HG03159 (cell line): ENCODE measurements around the gene LZIC.

Experiments used
- ATAC-seq: cut with Tn5 transposase; IDR thresholded peaks from one replicate; pipeline ENCODE4 v1.9.1; 2021; ENCODE audit warnings: mild to moderate bottlenecking, moderate library complexity; ENCODE audit not compliant: unreplicated experiment

LZIC gene

DNA sequence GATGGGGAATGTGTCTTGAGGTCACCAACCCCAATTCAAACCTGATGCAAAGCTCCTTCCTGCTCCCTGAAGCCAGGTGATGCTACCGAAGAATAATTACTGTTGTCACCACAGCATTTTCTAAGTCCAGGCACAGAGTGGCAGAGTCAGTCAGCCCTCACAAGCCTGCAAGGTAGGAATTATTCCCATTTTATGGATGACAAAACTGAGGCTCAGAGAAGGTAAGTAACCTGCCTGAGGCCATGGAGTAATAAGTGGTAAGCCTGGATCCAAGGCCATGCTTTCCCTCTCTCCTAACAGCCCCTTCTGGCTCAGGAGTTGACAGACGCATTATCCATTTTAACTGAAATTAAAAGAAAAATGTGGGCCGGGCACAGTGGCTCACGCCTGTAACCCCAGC is 56.1 kb downstream of the LZIC start:
- no peak for ATAC-seq

DNA sequence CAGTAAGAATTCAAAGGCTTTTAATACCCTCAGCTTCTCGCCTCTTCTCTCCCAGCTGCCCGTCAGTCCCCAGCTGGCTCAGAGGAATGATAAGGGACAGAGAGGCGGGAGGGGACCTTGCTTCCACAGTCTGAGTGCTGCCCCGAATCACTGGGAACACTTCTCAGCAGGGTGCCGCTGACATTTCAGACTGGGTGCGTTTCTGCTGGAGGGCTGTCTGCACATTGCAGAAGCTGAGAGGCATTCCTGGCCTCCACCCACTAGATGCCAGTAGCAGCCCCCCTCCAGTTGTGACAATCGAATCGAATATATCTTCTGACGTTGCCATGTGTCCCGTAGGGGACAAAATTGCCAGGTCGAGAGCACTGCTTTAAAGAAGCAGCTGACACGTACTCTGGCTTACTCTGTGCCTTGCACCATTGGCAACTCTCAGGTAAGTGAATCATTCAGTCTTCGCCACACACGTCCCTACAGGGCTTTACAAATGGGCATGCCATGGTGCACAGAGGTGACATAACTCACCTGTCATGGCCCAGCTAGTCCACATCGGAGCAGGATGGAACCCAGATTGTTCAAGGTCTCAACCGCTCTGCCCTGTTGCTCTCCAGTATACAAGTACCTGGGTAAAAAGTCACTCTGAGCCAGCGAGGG is 57.0 kb downstream of the LZIC start:
- ATAC-seq, result no peak

DNA sequence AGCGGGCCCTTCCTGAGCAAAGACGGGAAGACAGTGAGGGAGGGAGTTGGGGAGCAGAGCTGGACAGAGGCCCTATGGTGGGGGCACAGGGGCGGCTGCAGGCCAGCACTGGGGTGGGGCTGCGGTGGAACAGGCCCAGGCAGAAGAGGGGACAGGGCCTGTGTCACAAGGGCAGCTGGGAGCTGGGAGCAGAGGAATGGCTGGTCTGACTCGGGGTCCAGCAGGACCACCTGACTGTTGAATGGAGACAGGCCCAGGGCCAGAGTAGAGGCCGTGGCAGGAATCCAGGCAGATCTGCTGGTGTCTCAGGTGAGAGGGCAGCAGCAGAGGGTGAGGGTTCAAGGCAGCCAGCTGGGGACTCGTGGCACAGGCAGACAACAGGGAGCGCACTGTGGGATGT is 58.4 kb downstream of the LZIC start:
- ATAC-seq, result no peak

DNA sequence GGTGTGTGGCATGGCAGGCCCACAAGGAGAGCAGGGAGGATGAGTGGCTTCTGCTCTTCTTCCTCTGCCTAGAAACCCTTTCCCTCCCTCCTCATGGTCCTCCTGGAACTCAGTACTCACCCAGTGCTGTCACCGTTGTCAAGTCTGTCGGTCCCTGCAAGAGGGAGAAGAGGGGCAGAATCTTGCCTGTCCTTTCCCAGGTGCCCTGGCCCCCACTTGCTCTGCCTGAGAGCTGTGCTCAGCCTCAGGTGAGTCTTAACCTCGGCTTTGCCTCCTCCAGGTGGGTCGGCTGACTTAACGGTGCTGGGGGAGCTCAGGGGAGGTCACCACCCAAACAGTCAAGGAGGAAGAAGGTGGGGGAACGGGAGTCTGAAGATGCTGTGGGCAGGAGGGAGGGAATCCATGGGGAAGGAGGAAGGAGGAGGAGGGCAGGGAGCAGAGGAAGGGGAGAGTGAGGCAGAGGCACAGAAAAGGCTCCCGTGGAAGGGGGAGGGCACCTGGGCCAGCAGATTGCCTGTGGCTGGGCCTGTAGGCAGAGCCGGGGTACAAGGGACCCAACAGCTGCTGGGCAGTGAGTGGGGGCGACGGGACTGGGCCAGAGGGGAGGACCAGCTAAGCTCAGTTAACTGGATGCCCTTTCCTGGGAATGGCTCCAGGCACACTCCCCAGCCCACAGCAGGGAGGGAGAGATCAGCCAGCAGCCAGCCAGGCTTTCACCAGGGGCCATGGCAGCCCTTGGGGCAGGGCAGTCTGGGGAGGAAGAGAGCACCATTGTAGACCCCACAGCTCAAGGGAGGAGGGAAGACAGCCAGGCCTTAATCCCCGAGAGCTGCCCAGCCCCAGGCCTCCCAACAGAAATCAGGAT is 59.4 kb downstream of the LZIC start:
- no peak for ATAC-seq

DNA sequence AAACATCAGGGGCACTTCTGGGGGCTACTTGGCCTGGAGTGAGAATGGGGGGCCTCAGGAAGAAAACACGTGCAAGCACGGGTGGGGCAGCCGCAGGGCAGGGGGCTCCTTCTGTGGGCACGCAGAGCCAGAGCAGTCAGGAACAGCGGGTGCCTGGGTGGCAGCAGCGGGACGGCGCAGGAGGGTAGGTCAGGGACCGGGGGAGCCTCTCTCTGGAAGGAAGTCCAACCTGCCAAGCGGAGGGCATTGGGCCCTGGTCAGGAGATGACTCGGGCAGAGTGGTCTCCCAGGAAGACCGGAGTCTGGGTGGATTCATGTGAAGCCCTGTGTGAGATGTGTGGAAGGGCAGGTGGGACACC is 60.3 kb downstream of the LZIC start:
- no peak for ATAC-seq

DNA sequence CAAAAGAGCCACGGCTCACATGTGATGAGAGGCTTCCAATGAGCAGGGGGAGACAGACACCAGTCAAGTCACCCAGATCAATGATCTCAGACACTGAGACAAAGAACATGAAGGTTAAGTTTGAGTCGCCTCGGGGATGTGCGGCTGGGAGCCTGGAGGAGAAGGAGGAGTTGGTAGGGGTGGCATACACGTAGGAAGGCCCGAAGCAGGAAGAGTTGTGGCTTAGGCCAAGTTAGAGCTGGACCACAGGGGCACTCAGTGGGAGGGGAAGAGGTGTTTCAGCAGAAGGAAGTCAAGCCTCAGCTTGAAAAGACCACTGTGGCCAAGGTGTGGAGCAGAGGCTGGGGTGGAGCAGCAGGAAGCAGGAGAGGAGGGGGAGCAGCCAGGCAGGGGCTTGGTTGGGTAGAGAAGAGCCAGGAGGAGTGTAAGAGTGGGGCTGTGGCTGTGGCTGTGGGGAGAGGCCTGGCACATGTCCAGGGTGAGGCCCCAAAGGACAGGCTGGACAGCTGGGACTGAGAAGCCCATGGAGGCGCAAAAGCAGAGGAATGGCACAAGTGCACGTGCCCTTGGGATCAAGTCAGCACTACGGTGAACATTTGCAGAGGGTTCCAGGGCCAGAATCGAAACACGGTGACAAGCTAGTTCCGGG is 60.8 kb downstream of the LZIC start:
- ATAC-seq, result no peak

DNA sequence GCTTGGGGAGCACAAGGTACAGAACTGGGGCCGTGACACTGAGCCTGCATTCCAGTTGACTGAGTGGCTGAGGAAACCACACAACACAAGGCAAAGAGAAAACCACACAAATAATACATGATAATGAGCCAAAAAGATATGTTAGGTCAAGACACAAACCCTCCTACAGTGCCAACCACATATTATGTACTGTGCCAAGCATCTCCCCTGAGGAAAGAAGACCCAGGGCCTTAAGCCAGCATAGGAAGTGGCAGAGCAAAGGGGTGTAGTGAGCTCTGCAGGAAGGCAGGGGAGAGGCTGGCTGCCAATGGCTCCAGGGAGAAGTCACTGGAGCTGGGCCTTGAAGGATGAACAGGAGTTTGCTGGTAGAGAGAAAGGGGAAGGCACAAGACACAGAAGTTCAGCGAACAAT is 61.3 kb downstream of the LZIC start:
- no peak for ATAC-seq
